ENCODE data around the gene PRKG2.

The PRKG2 gene

DNA sequence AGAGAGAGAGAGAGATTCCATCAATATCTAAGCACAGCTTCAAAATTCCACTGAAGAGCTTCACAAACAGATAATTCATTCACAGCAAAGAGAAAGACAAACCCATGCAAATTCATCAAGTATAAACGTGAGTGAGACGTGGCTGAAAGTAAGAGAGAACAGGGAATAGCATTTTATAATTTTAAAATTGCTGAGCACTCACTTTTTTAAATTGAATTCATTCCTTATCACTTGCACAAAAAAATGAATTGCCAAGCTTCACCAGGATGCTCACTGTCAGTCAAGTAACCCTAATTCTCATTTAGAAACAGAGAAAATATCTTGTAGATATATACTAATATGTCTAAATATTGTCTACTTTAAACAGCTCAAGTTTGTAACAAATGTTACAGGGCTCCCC, 144.0 kb downstream of the PRKG2 start:
- H3K14ac ChIP-seq (ENCODE audit: low read length), result no peak overlapping the region
- no peak overlapping the region for H2BK120ac ChIP-seq (ENCODE audit: insufficient read depth, low read length, poor library complexity)
- DNase-seq, result no peak
- no peaks in the 10 kb centered on the region for H3K9me3 ChIP-seq (ENCODE audit: insufficient read depth, low read depth, low read length)
- no peak overlapping the region for H3K23ac ChIP-seq (ENCODE audit: low read length)
- H2BK5ac ChIP-seq (ENCODE audit: low read depth, low read length, poor library complexity), result no peak overlapping the region
- H3K27ac ChIP-seq (ENCODE audit: low read depth, low read length), result no peak overlapping the region
- no peak overlapping the region for H3K4me3 ChIP-seq (ENCODE audit: low read depth, low read length)
- no peak overlapping the region for H4K8ac ChIP-seq (ENCODE audit: low read depth, low read length)
- no peak overlapping the region for H4K91ac ChIP-seq (ENCODE audit: low read depth, low read length)
- H3K18ac ChIP-seq (ENCODE audit: low read length), result no peak overlapping the region
- H3K27me3 ChIP-seq (ENCODE audit: insufficient read depth, low read length), result no peaks in the 10 kb centered on the region
- H2AK5ac ChIP-seq (ENCODE audit: low read length), result no peak overlapping the region
- H2BK12ac ChIP-seq (ENCODE audit: low read length), result no peak overlapping the region
- no peak overlapping the region for H2AFZ ChIP-seq (ENCODE audit: insufficient read depth, low read length, poor library complexity)
- no peaks in the 10 kb centered on the region for H3K36me3 ChIP-seq (ENCODE audit: control insufficient read depth in 1 of 2, insufficient read depth in 2 of 2, low read length in 2 of 2)
- H3K4me2 ChIP-seq (ENCODE audit: low read length), result no peak overlapping the region
- no CpG with 5 or more reads among the region's 2 CpGs for WGBS (ENCODE audit: extremely low coverage, insufficient coverage, insufficient read length)
- H3K4me1 ChIP-seq (ENCODE audit: control insufficient read depth in 1 of 2, insufficient read depth in 2 of 2, low read length in 2 of 2), result no peaks in the 10 kb centered on the region
- H3K9ac ChIP-seq (ENCODE audit: low read length), result no peak overlapping the region
- no peaks in the 10 kb centered on the region for H3K79me1 ChIP-seq (ENCODE audit: low read length)
- H4K12ac ChIP-seq (ENCODE audit: low read depth, low read length), result no peak overlapping the region
- H3K4ac ChIP-seq (ENCODE audit: low read depth, low read length), result no peak overlapping the region
- no peaks in the 10 kb centered on the region for H3K79me2 ChIP-seq (ENCODE audit: control insufficient read depth, insufficient read depth, low read length, poor library complexity)

DNA sequence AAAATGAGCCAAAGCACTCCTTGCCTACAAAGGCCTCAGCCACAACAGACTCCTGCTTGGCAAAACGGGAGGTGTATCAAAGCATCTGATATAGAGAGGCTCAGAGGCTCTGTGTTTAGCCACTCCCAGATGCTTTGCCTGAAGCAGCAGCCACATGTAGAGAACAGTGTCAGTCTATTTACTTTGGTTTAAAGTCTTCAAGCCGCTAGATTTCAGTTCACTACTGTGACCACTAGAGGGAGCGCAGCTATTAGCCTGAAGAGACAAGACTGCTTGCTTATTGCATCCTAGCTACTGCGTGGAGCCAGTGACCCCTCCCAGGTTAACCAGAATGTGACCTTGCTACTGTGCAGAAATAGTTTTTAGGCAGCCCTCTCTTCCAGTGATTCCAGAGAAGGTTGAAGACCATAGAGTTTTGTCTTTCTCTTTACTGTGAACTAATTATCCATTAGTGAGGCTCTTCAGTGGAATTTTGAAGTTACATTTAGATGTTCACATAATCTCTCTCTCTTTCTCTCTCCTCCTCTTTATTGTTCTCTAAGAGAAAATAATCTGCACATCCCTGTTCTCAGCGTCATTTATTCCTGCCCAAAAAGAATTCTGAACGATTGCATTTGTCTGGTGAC, 145.2 kb downstream of the PRKG2 start:
- Histone ChIP-seq H4K8ac (ENCODE audit: low read depth, low read length) (no peak overlapping the region), H3K79me2 (ENCODE audit: control insufficient read depth, insufficient read depth, low read length, poor library complexity) (no peaks in the 10 kb centered on the region), H3K4me1 (ENCODE audit: control insufficient read depth in 1 of 2, insufficient read depth in 2 of 2, low read length in 2 of 2) (no peaks in the 10 kb centered on the region), H3K4me2 (ENCODE audit: low read length) (no peak overlapping the region), H3K27me3 (ENCODE audit: insufficient read depth, low read length) (no peaks in the 10 kb centered on the region), H3K4me3 (ENCODE audit: low read depth, low read length) (no peak overlapping the region), H3K36me3 (ENCODE audit: control insufficient read depth in 1 of 2, insufficient read depth in 2 of 2, low read length in 2 of 2) (no peaks in the 10 kb centered on the region), H3K27ac (ENCODE audit: low read depth, low read length) (no peak overlapping the region), H4K91ac (ENCODE audit: low read depth, low read length) (no peak overlapping the region), H2AK5ac (ENCODE audit: low read length) (no peak overlapping the region), H3K4ac (ENCODE audit: low read depth, low read length) (no peak overlapping the region), H2BK12ac (ENCODE audit: low read length) (no peak overlapping the region), H3K14ac (ENCODE audit: low read length) (no peak overlapping the region), H3K23ac (ENCODE audit: low read length) (no peak overlapping the region), H2AFZ (ENCODE audit: insufficient read depth, low read length, poor library complexity) (no peak overlapping the region), H2BK120ac (ENCODE audit: insufficient read depth, low read length, poor library complexity) (no peak overlapping the region), H3K9ac (ENCODE audit: low read length) (no peak overlapping the region), H3K18ac (ENCODE audit: low read length) (no peak overlapping the region), H4K12ac (ENCODE audit: low read depth, low read length) (no peak overlapping the region), H3K9me3 (ENCODE audit: insufficient read depth, low read depth, low read length) (no peaks in the 10 kb centered on the region), H3K79me1 (ENCODE audit: low read length) (no peaks in the 10 kb centered on the region), H2BK5ac (ENCODE audit: low read depth, low read length, poor library complexity) (no peak overlapping the region)
- peak; percentile 85 to 97 for DNase-seq
- no CpG with 5 or more reads among the region's 6 CpGs for WGBS (ENCODE audit: extremely low coverage, insufficient coverage, insufficient read length)

DNA sequence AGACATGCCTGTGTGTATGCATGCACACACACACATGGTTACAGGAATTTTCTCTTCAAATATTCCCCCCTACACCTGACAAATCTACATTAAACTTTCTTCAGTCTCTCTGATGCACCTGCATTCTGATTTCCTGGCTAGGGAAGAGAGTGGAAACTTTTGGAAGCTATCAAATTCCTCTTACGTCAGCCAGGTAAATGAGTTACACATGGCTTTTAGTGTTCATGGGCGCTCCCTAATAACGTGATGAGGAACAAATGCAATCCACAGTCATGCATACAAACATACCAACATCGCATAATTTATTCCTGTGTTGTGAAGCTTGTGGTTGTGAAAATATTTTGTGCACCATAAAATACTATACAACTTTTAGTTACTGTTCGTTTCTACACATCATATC, 149.6 kb downstream of the PRKG2 start:
- Histone ChIP-seq H3K27me3 (ENCODE audit: insufficient read depth, low read length) (no peaks in the 10 kb centered on the region), H2AK5ac (ENCODE audit: low read length) (no peak overlapping the region), H3K4me1 (ENCODE audit: control insufficient read depth in 1 of 2, insufficient read depth in 2 of 2, low read length in 2 of 2) (no peaks in the 10 kb centered on the region), H3K23ac (ENCODE audit: low read length) (no peak overlapping the region), H3K9ac (ENCODE audit: low read length) (no peak overlapping the region), H3K4me3 (ENCODE audit: low read depth, low read length) (no peak overlapping the region), H3K9me3 (ENCODE audit: insufficient read depth, low read depth, low read length) (no peaks in the 10 kb centered on the region), H3K14ac (ENCODE audit: low read length) (no peak overlapping the region), H2BK12ac (ENCODE audit: low read length) (no peak overlapping the region), H3K18ac (ENCODE audit: low read length) (no peak overlapping the region), H3K27ac (ENCODE audit: low read depth, low read length) (no peak overlapping the region), H3K79me2 (ENCODE audit: control insufficient read depth, insufficient read depth, low read length, poor library complexity) (no peaks in the 10 kb centered on the region), H3K79me1 (ENCODE audit: low read length) (no peaks in the 10 kb centered on the region), H2AFZ (ENCODE audit: insufficient read depth, low read length, poor library complexity) (no peak overlapping the region), H4K91ac (ENCODE audit: low read depth, low read length) (no peak overlapping the region), H3K36me3 (ENCODE audit: control insufficient read depth in 1 of 2, insufficient read depth in 2 of 2, low read length in 2 of 2) (no peaks in the 10 kb centered on the region), H3K4me2 (ENCODE audit: low read length) (no peak overlapping the region), H3K4ac (ENCODE audit: low read depth, low read length) (no peak overlapping the region), H4K12ac (ENCODE audit: low read depth, low read length) (no peak overlapping the region), H2BK5ac (ENCODE audit: low read depth, low read length, poor library complexity) (no peak overlapping the region), H2BK120ac (ENCODE audit: insufficient read depth, low read length, poor library complexity) (no peak overlapping the region), H4K8ac (ENCODE audit: low read depth, low read length) (no peak overlapping the region)
- no peak for DNase-seq
- WGBS (ENCODE audit: extremely low coverage, insufficient coverage, insufficient read length), result no CpG with 5 or more reads among the region's 5 CpGs

DNA sequence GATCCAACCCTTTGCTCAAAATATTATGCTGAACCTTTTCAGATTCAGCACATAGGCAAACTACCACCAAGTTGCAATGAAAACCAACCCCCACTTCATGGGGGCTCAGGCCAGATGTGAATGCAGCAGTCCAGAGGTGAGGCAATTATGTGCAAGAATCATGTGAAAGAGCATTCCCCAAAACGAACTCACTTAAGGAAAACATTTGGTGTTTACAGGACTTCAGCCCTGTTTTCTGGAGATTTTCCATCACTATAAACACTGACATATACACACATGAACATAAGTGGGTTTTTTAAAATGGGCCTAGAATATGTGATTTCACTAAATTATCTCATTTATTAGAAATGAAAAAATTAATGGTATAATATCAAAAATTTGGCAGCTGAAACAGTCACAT, 153.0 kb downstream of the PRKG2 start:
- no CpG with 5 or more reads among the region's 1 CpG for WGBS (ENCODE audit: extremely low coverage, insufficient coverage, insufficient read length)
- no peak overlapping the region for H2AK5ac ChIP-seq (ENCODE audit: low read length)
- H3K79me2 ChIP-seq (ENCODE audit: control insufficient read depth, insufficient read depth, low read length, poor library complexity), result no peaks in the 10 kb centered on the region
- H3K14ac ChIP-seq (ENCODE audit: low read length), result no peak overlapping the region
- no peak for DNase-seq
- no peak overlapping the region for H2AFZ ChIP-seq (ENCODE audit: insufficient read depth, low read length, poor library complexity)
- no peak overlapping the region for H2BK120ac ChIP-seq (ENCODE audit: insufficient read depth, low read length, poor library complexity)
- no peak overlapping the region for H2BK12ac ChIP-seq (ENCODE audit: low read length)
- H3K9ac ChIP-seq (ENCODE audit: low read length), result no peak overlapping the region
- H3K9me3 ChIP-seq (ENCODE audit: insufficient read depth, low read depth, low read length), result no peaks in the 10 kb centered on the region
- H3K27me3 ChIP-seq (ENCODE audit: insufficient read depth, low read length), result no peaks in the 10 kb centered on the region
- H3K4me1 ChIP-seq (ENCODE audit: control insufficient read depth in 1 of 2, insufficient read depth in 2 of 2, low read length in 2 of 2), result no peaks in the 10 kb centered on the region
- H3K27ac ChIP-seq (ENCODE audit: low read depth, low read length), result no peak overlapping the region
- no peaks in the 10 kb centered on the region for H3K36me3 ChIP-seq (ENCODE audit: control insufficient read depth in 1 of 2, insufficient read depth in 2 of 2, low read length in 2 of 2)
- H4K12ac ChIP-seq (ENCODE audit: low read depth, low read length), result no peak overlapping the region
- no peak overlapping the region for H3K23ac ChIP-seq (ENCODE audit: low read length)
- no peak overlapping the region for H3K4me3 ChIP-seq (ENCODE audit: low read depth, low read length)
- no peak overlapping the region for H4K8ac ChIP-seq (ENCODE audit: low read depth, low read length)
- H3K4ac ChIP-seq (ENCODE audit: low read depth, low read length), result no peak overlapping the region
- H4K91ac ChIP-seq (ENCODE audit: low read depth, low read length), result no peak overlapping the region
- H3K18ac ChIP-seq (ENCODE audit: low read length), result no peak overlapping the region
- H3K79me1 ChIP-seq (ENCODE audit: low read length), result no peaks in the 10 kb centered on the region
- no peak overlapping the region for H2BK5ac ChIP-seq (ENCODE audit: low read depth, low read length, poor library complexity)
- no peak overlapping the region for H3K4me2 ChIP-seq (ENCODE audit: low read length)
